ENCODE measurements around the gene PHF20. TPM values are rescaled to one million over a fixed set of nuclear protein-coding genes. Genes with fewer than 3 reads are reported as not detected.

The PHF20 gene
- polyA plus RNA-seq, 1 donor (not counting 4 experiments of a cell fraction or from before 2014, with no cell fraction given): 31.9 TPM

GRCh38 chr20:35941620-35942019 is 169.8 kb downstream of the PHF20 start:
- Histone ChIP-seq H3K9me1 (ENCODE audit: control insufficient read depth, extremely low read depth, insufficient read depth, low read length) (no peaks in the 10 kb centered on the region), H3K4me2 (ENCODE audit: control insufficient read depth, extremely low read depth, insufficient read depth, low read depth, low read length) (no peak overlapping the region), H3K9ac (ENCODE audit: control insufficient read depth, extremely low read depth, insufficient read depth, low read length) (no peak overlapping the region), H3K4me3 (ENCODE audit: control insufficient read depth in 2 of 3, extremely low read depth in 1 of 3, insufficient read depth in 2 of 3, low read depth in 1 of 3, low read length in 3 of 3) (no peak overlapping the region), H3K27me3 (ENCODE audit: control insufficient read depth, extremely low read depth, insufficient read depth, low read length) (no peaks in the 10 kb centered on the region), H3K9me3 (ENCODE audit: control insufficient read depth, low read depth, low read length) (no peaks in the 10 kb centered on the region), H2AFZ (ENCODE audit: control insufficient read depth, low read length) (no peak overlapping the region), H3K79me2 (ENCODE audit: control insufficient read depth, insufficient read depth, low read length) (no peaks in the 10 kb centered on the region), H3K27ac (ENCODE audit: control insufficient read depth, insufficient read depth, low read length) (no peak overlapping the region), H3K4me1 (ENCODE audit: control insufficient read depth, extremely low read depth, insufficient read depth, low read length) (no peaks in the 10 kb centered on the region), H4K20me1 (ENCODE audit: control insufficient read depth, extremely low read depth, insufficient read depth, low read length) (no peaks in the 10 kb centered on the region), H3K36me3 (ENCODE audit: control insufficient read depth in 2 of 2, extremely low read depth in 1 of 2, insufficient read depth in 2 of 2, low read length in 2 of 2) (peaks cover 11 to 21% of the 10 kb centered on the region in 2 experiments)
- dilution Hi-C loops (cut with MboI; ENCODE audit: extremely low pct_ligation_motif_present, low sequenced_read_pairs): no loop called here
- TF ChIP-seq, protein P1, sequence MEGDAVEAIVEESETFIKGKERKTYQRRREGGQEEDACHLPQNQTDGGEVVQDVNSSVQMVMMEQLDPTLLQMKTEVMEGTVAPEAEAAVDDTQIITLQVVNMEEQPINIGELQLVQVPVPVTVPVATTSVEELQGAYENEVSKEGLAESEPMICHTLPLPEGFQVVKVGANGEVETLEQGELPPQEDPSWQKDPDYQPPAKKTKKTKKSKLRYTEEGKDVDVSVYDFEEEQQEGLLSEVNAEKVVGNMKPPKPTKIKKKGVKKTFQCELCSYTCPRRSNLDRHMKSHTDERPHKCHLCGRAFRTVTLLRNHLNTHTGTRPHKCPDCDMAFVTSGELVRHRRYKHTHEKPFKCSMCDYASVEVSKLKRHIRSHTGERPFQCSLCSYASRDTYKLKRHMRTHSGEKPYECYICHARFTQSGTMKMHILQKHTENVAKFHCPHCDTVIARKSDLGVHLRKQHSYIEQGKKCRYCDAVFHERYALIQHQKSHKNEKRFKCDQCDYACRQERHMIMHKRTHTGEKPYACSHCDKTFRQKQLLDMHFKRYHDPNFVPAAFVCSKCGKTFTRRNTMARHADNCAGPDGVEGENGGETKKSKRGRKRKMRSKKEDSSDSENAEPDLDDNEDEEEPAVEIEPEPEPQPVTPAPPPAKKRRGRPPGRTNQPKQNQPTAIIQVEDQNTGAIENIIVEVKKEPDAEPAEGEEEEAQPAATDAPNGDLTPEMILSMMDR (optimal IDR thresholded peaks at IDR 0.05 in 1 of 3, IDR thresholded peaks at IDR 0.05 in 1 of 3, conservative IDR thresholded peaks at IDR 0.05 in 1 of 3; ENCODE audit: extremely low read depth in 1 of 3, insufficient read depth in 2 of 3, low read length in 3 of 3): no peak
- no peak for TF ChIP-seq EZH2 (IDR thresholded peaks at IDR 0.05; ENCODE audit: low read length)
- FAIRE-seq: no peak
- no peak for DNase-seq (ENCODE audit: low read depth, low spot score)

DNA sequence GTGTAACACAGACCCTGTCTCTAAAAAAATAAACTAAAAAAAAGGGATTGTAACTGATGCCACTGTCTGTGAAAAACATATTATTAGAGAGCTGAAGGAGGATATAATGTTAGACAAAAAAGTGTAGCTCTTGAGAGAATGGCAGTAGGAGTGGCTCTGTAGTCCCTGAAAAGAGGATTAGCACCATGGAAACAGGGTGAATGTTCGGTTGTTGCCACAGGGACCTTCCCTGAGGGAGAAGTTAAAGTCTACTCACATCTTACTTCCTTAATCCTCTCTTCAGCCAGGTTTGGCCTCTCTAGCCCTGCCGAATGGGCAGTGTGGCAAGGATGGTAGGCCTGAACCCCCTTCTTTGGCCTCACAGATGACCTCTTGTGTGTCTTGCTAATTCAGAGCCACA is 170.4 kb downstream of the PHF20 start:
- Histone ChIP-seq H3K27ac (ENCODE audit: control insufficient read depth, insufficient read depth, low read length) (no peak overlapping the region), H3K9me1 (ENCODE audit: control insufficient read depth, extremely low read depth, insufficient read depth, low read length) (no peaks in the 10 kb centered on the region), H4K20me1 (ENCODE audit: control insufficient read depth, extremely low read depth, insufficient read depth, low read length) (no peaks in the 10 kb centered on the region), H3K36me3 (ENCODE audit: control insufficient read depth in 2 of 2, extremely low read depth in 1 of 2, insufficient read depth in 2 of 2, low read length in 2 of 2) (peaks cover 11 to 25% of the 10 kb centered on the region in 2 experiments), H3K4me3 (ENCODE audit: control insufficient read depth in 2 of 3, extremely low read depth in 1 of 3, insufficient read depth in 2 of 3, low read depth in 1 of 3, low read length in 3 of 3) (no peak overlapping the region), H3K4me1 (ENCODE audit: control insufficient read depth, extremely low read depth, insufficient read depth, low read length) (no peaks in the 10 kb centered on the region), H3K27me3 (ENCODE audit: control insufficient read depth, extremely low read depth, insufficient read depth, low read length) (no peaks in the 10 kb centered on the region), H2AFZ (ENCODE audit: control insufficient read depth, low read length) (no peak overlapping the region), H3K79me2 (ENCODE audit: control insufficient read depth, insufficient read depth, low read length) (no peaks in the 10 kb centered on the region), H3K9ac (ENCODE audit: control insufficient read depth, extremely low read depth, insufficient read depth, low read length) (no peak overlapping the region), H3K9me3 (ENCODE audit: control insufficient read depth, low read depth, low read length) (no peaks in the 10 kb centered on the region), H3K4me2 (ENCODE audit: control insufficient read depth, extremely low read depth, insufficient read depth, low read depth, low read length) (no peak overlapping the region)
- DNase-seq (ENCODE audit: low read depth, low spot score): no peak
- dilution Hi-C loops (cut with MboI; ENCODE audit: extremely low pct_ligation_motif_present, low sequenced_read_pairs): no loop called here
- no peak for TF ChIP-seq EZH2 (IDR thresholded peaks at IDR 0.05; ENCODE audit: low read length)
- TF ChIP-seq, protein P1 (optimal IDR thresholded peaks at IDR 0.05 in 1 of 3, IDR thresholded peaks at IDR 0.05 in 1 of 3, conservative IDR thresholded peaks at IDR 0.05 in 1 of 3; ENCODE audit: extremely low read depth in 1 of 3, insufficient read depth in 2 of 3, low read length in 3 of 3): no peak
- FAIRE-seq: no peak
